Transverse colon (tissue), 4 donors: ENCODE results near the gene SWAP70. TPM values are rescaled to one million over a fixed set of nuclear protein-coding genes. Genes with fewer than 3 reads are reported as not detected.

Source experiments
- DNase-seq: peaks from one replicate; pipeline ENCODE4 v3.0.0-alpha.2; 2019
- H3K27ac ChIP-seq, 4 donors: fragments of 200-600 bp; sonication (generic); 2 replicates each; pipeline ENCODE4 v1.5.1; 2016 to 2018; ENCODE audit warnings: inconsistent platforms in 4 of 4
- H3K27me3 ChIP-seq: fragments of 200-600 bp; sonication (generic); 2 replicates; pipeline ENCODE4 v1.5.1; 2017; ENCODE audit warnings: inconsistent platforms
- H3K36me3 ChIP-seq, 4 donors: fragments of 200-600 bp; sonication (generic); 2 replicates each; pipeline ENCODE4 v1.5.1; 2017 to 2019; ENCODE audit warnings: inconsistent platforms in 4 of 4
- H3K4me1 ChIP-seq, 4 donors: fragments of 200-600 bp; sonication (generic); 2 replicates each; pipeline ENCODE4 v1.5.1; 2017 to 2020; ENCODE audit warnings: inconsistent platforms in 4 of 4
- H3K4me3 ChIP-seq, 4 donors: fragments of 200-600 bp; sonication (generic); 1 replicate in 1 of 4; 2 replicates in 3 of 4; pipeline versions ENCODE4 v1.5.1 to v1.6.1; 2017 to 2019; ENCODE audit warnings: inconsistent platforms in 4 of 4
- H3K9me3 ChIP-seq, 2 donors: fragments of 200-600 bp; sonication (generic); 2 replicates each; pipeline ENCODE4 v1.5.1; 2017 to 2019; ENCODE audit warnings: inconsistent platforms in 2 of 2
- EP300 ChIP-seq: sonication (generic); formaldehyde crosslinking; IDR thresholded peaks from one replicate; pipeline ENCODE4 v1.6.1; 2017; ENCODE audit warnings: antibody characterized with exemption, low read depth
- POLR2A ChIP-seq: fragments of 450-650 bp; IDR thresholded peaks from one replicate; pipeline ENCODE4 v1.6.1; 2016; ENCODE audit warnings: antibody characterized with exemption, mild to moderate bottlenecking, moderate library complexity
- POLR2AphosphoS5 ChIP-seq, 3 donors: sonication (generic); formaldehyde crosslinking; IDR thresholded peaks; one replicate each; pipeline ENCODE4 v1.6.1; 2016; ENCODE audit warnings: antibody characterized with exemption in 3 of 3
- WGBS, 2 donors: methylation state at CpG; one replicate each; pipeline ENCODE4 v1.1.5; 2018; ENCODE audit warnings: low coverage in 1 of 2; 5-methylcytosine and 5-hydroxymethylcytosine counted together
- in situ Hi-C, 4 donors: fragments of 200-750 bp; cut with MboI; loops; one replicate each; pipeline versions ENCODE4 v1.15.0 to v1.15.1; 2017; ENCODE audit warnings: low sequenced_read_pairs in 3 of 4, low pct_ligation_motif_present in 1 of 4, low pct_unique_long_range_greater_than_20kb in 1 of 4
- intact Hi-C: fragments of 100-400 bp; cut with DNase I; formaldehyde crosslinking; loops from one replicate; pipeline ENCODE4 v1.15.1; 2023; ENCODE audit warnings: low total_unique reads
- total RNA-seq, 4 donors: library from RNA; depleted of rRNA; stranded (reverse); fragments of >200 nt; gene quantifications; one replicate each; pipeline ENCODE4 v1.1.0, GENCODE V29; 2016
- TF ChIP-seq, protein P1 (sequence below), 5 experiments: fragments of 200-600 bp in 3 of 5; fragments of 450-650 bp in 2 of 5; sonication (generic) in 3 of 5; IDR thresholded peaks; 1 replicate in 2 of 5; 2 replicates in 3 of 5; pipeline ENCODE4 v1.5.1; 2016 to 2017; ENCODE audit warnings: antibody characterized with exemption in 5 of 5, inconsistent platforms in 3 of 5, mild to moderate bottlenecking in 2 of 5, moderate library complexity in 1 of 5

Gene SWAP70
- total RNA-seq, 4 donors from 2014 or later = 18.8 to 52.5 (median 29.1) TPM

DNA sequence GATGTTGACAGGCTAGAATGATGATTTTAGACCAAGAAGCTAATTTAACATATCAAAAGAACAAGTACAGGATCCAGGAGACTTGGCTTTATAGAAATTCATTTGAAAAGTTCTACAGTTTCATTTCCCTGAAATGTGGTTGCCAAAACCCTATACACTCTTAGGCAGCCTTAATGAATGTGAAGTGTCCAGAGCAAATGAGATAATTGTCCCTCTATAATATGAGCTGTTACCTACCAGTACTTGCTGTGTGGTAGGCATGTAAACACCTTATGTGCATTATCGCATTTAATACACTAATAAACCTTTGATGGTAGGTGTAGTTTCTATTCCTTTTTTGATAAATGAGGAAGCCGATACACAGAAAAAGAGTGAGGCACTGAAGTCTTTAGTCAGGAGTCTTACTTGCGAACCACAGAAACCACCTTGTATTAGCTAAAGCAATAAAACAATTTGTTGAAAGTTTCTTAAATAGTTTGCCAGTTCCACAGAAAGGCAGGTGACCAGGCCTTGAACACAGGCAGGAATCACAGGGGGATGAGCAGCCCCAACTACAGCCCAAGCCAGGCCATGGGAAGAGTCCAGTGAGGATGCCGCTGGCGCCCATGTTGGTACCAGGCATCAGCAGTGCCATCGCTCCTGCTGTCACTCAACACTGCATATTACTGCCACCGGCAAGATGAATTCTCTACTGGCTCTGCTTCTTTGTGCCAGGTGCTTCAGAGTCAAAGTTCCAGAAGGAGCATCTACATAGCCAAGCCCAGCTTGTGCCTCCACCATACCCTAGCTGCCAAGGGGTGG, 81.7 kb downstream of the SWAP70 start:
- no peaks in the 10 kb centered on the region for H3K27me3 ChIP-seq
- no peaks in the 10 kb centered on the region for H3K9me3 ChIP-seq
- peaks cover 0 to 27% (median 11%) of the 10 kb centered on the region in 4 donors for H3K36me3 ChIP-seq
- H3K4me1 ChIP-seq = peaks cover 7 to 12% (median 9%) of the 10 kb centered on the region in 4 donors
- no peak for DNase-seq
- TF ChIP-seq POLR2A = no peak
- TF ChIP-seq, protein P1, sequence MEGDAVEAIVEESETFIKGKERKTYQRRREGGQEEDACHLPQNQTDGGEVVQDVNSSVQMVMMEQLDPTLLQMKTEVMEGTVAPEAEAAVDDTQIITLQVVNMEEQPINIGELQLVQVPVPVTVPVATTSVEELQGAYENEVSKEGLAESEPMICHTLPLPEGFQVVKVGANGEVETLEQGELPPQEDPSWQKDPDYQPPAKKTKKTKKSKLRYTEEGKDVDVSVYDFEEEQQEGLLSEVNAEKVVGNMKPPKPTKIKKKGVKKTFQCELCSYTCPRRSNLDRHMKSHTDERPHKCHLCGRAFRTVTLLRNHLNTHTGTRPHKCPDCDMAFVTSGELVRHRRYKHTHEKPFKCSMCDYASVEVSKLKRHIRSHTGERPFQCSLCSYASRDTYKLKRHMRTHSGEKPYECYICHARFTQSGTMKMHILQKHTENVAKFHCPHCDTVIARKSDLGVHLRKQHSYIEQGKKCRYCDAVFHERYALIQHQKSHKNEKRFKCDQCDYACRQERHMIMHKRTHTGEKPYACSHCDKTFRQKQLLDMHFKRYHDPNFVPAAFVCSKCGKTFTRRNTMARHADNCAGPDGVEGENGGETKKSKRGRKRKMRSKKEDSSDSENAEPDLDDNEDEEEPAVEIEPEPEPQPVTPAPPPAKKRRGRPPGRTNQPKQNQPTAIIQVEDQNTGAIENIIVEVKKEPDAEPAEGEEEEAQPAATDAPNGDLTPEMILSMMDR (IDR thresholded peaks at IDR 0.05) = no peak
- TF ChIP-seq POLR2AphosphoS5 (IDR thresholded peaks at IDR 0.05) = no peak
- TF ChIP-seq EP300 = no peak
- H3K4me3 ChIP-seq = no peak overlapping the region
- 78 to 85% methylated on average over 3 to 7 of the region's 7 CpGs for WGBS, 2 donors
- in situ Hi-C loops (loop anchor here in 2 of 4 donors (10.0 kb wide), 2 partner anchors 81 to 131 kb away; partner anchors contain the start of gene SWAP70 (in 1 of the 2)), intact Hi-C loops (no loop called here)
- no peak overlapping the region for H3K27ac ChIP-seq

DNA sequence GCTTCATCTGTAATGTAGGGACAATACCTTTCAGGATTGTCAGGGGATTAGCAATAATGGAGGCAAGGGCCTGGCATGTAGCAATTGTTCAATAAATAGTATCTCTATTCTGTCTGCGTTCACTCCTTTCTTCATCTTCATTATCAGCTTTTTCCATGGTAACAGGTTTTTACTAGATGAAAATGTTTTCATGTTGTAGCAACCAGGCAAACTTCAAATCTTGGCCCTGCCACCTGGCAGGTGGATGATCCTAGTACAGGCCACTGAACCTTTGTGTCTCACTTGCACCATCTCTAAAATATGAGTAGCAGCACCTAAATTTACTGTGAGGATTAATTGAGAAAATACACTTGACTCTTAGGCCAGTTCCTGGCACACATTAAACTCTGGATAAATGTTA, 83.4 kb downstream of the SWAP70 start:
- peaks cover 0 to 22% (median 9%) of the 10 kb centered on the region in 4 donors for H3K36me3 ChIP-seq

DNA sequence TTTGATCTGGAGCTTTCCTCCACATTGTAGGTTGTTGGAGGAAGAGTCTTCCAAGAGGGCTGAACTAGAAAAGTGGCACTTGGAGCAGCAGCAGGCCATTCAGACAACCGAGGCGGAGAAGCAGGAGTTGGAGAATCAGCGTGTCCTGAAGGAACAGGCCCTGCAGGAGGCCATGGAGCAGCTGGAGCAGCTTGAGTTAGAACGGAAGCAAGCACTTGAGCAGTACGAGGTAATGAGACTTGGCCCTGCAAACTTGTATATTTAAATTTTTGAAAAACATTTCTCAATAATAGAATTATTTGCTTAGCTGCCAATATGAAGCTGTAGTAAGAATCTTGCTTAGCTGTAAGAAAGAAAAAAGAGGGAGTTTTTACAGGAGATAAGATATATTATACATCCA, 84.0 kb downstream of the SWAP70 start:
- intact Hi-C loops = no loop called here

More for the DNA sequence above, 83.4 kb downstream of the SWAP70 start:
- Histone ChIP-seq H3K4me3 (no peak overlapping the region), H3K27me3 (no peaks in the 10 kb centered on the region), H3K9me3 (no peaks in the 10 kb centered on the region), H3K4me1 (peaks cover 6 to 11% (median 8%) of the 10 kb centered on the region in 4 donors), H3K27ac (peak overlapping the region in 2 of 4 donors; percentile 29 to 56)
- DNase-seq = no peak
- 49 to 57% methylated on average over 1 of the region's 1 CpG for WGBS, 2 donors
- intact Hi-C loops (no loop called here), in situ Hi-C loops (loop anchor here in 2 of 4 donors (10.0 kb wide), 2 partner anchors 82 to 132 kb away; partner anchors contain the start of gene SWAP70 (in 1 of the 2))
- TF ChIP-seq POLR2AphosphoS5 (IDR thresholded peaks at IDR 0.05) (no peak), POLR2A (no peak), EP300 (no peak)
- TF ChIP-seq, protein P1 (IDR thresholded peaks at IDR 0.05) = no peak

More for the DNA sequence above, 84.0 kb downstream of the SWAP70 start:
- no peak for DNase-seq
- Histone ChIP-seq H3K4me1 (peaks cover 6 to 11% (median 8%) of the 10 kb centered on the region in 4 donors), H3K27me3 (no peaks in the 10 kb centered on the region), H3K27ac (peak overlapping the region; percentile 29 to 56 (median 46)), H3K4me3 (no peak overlapping the region), H3K36me3 (peaks cover 0 to 19% (median 7%) of the 10 kb centered on the region in 4 donors), H3K9me3 (no peaks in the 10 kb centered on the region)
- 50 to 69% methylated on average over 3 to 5 of the region's 5 CpGs for WGBS, 2 donors
- TF ChIP-seq POLR2AphosphoS5 (IDR thresholded peaks at IDR 0.05) (no peak), POLR2A (no peak), EP300 (no peak)
- TF ChIP-seq, protein P1 (IDR thresholded peaks at IDR 0.05) = no peak
- in situ Hi-C loops = loop anchor here in 2 of 4 donors (10.0 kb wide), 2 partner anchors 83 to 133 kb away; partner anchors contain the start of gene SWAP70 (in 1 of the 2)
